Ishikawa (cell line): ENCODE measurements around the gene RNF150.

Experiments used
- CEBPB ChIP-seq: IDR thresholded peaks from 2 replicates; pipeline ENCODE4 v1.6.1; 2012
- EP300 ChIP-seq: IDR thresholded peaks from 2 replicates; pipeline ENCODE4 v1.6.1; 2012; ENCODE audit warnings: borderline replicate concordance
- FOXM1 ChIP-seq: IDR thresholded peaks from 2 replicates; pipeline ENCODE4 v1.6.1; 2012; ENCODE audit warnings: low read depth, borderline replicate concordance
- NFIC ChIP-seq: IDR thresholded peaks from 2 replicates; pipeline ENCODE4 v1.6.1; 2012
- TAF1 ChIP-seq: IDR thresholded peaks from 2 replicates; pipeline ENCODE4 v1.6.1; 2012; ENCODE audit warnings: low read depth, mild to moderate bottlenecking
- USF1 ChIP-seq: IDR thresholded peaks from 2 replicates; pipeline ENCODE4 v1.6.1; 2012
- YY1 ChIP-seq: IDR thresholded peaks from 2 replicates; pipeline ENCODE4 v1.6.1; 2012; ENCODE audit warnings: low read depth

GRCh38 chr4:140995058-140995457 is 138.2 kb downstream of the RNF150 start:
- TF ChIP-seq YY1: no peak
- TF ChIP-seq USF1: no peak
- TF ChIP-seq FOXM1: no peak
- TF ChIP-seq TAF1: no peak
- TF ChIP-seq CEBPB: no peak
- TF ChIP-seq NFIC: no peak
- TF ChIP-seq EP300: no peak
